LNCAP (cell line): Measurements from ENCODE around the gene USP7.

Experiments
- CTCF ChIP-seq: fragments of 450-650 bp; IDR thresholded peaks from 2 replicates; pipeline ENCODE4 v1.5.1; 2017; ENCODE audit warnings: mild to moderate bottlenecking

USP7 gene

DNA sequence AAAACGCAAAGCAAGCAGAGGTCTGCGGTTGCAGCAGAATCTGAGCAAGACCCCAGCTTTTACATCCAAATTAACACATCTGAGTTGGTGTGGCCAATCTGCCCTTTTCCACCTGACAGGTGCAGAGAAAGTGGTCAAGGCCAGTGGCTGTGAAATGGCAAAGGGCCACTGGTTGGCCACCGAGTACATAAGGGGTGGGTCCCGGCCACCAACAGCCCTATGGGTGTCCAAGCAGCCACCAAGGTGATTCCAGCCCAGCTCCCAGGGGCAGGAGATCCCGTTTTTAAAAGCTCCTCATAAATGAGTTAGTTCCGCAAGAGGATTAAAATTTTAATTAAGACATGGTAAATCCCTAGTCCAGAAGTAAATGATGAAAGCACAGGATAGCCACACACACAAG is 29.1 kb downstream of the USP7 start:
- no peak for TF ChIP-seq CTCF

DNA sequence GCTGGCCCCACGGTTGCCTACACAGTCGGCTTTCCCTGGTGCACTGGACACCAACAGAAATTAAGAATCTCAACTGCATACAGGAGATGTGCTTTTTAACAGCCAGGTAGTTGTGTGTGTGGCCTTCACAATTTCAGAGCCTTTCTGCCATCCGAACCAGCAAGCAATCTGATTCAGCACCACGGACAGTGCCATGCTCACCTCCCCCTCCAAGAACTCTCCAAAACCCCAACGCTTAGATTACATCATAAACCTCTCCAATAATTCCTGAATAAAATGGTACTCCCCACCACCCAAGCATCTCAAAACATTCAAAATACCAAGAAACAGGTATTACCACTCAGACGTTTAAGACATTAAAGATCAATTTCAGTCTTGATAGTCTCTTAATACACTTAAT is 31.8 kb downstream of the USP7 start:
- no peak for TF ChIP-seq CTCF

- TF ChIP-seq CTCF, result no peak
Measured at GRCh38 chr16:8929086-8929748, 34.5 kb downstream of the USP7 start.

DNA sequence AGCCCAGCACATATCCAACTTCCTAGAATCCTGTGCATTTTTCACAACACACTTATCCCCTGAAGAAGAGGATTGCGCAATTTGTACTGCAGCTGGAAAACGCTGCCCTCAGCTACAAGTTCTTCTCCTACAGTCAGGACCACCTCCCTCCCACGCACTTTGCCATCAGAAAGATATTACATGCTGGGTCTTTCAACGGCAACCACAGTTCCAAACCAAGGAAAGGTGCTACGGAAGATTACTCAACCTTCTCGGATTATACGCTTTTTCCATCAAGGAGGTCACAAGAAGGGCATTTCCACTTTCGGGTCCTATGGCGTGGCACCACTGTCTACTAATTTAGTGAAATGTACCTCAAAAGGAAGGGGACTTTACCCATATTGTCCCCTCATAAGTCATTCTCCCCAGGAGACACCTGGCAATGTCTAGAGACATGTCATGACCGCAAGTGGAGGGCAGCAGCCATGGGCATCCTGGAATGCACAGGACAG is 35.2 kb downstream of the USP7 start:
- TF ChIP-seq CTCF, result no peak

GRCh38 chr16:8926827-8927226 is 36.9 kb downstream of the USP7 start:
- TF ChIP-seq CTCF, result no peak

DNA sequence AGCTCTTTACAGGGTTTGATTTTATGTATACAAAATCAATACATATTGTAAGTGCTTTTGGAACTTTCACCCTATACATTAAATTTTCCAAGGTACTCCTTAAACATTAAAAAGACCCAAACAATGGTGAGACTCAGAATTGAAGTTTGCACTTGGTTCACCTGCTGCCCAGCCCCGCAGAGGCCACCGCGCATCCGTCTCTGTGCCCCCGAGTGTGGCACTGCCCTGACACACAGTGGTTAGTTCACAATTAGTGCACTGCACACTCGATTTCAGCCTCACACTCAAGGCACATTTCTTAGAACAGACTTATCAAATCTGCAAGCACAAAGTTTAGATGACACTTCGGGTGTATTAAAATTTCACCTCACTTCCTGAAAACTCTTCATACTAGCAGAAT is 38.3 kb downstream of the USP7 start:
- no peak for TF ChIP-seq CTCF

DNA sequence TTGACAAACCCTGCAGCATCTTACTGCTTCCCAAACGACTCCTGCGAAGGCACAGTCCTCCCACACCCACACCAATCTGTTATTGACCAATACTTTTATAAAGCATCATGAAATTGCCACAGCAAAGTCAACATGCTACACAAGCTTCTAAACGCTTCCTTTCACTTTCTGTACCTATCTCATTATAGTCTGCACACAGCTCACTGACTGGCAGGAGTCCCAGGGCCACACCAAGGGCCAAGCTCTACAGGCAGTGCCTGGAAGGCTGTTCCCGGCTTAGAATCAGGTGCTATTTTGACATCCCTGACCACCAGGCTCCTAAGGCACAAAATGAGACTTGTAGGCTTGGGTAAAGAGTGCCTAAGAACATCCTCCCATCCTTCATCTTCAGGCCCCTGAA is 39.5 kb downstream of the USP7 start:
- no peak for TF ChIP-seq CTCF

GRCh38 chr16:8923199-8923598 is 40.5 kb downstream of the USP7 start:
- no peak for TF ChIP-seq CTCF
